Activated B cell treated with CpG ODN at 0.5 μM for 24 hours (primary cell): ENCODE data around the gene MOB3A. TPM values are rescaled to one million over a fixed set of nuclear protein-coding genes. Genes with fewer than 3 reads are reported as not detected.

ENCODE experiments used
- ATAC-seq: fragments of 200-7000 bp; cut with Tn5 transposase; one replicate; pipeline ENCODE4 v1.10.0; 2021; ENCODE audit warnings: low read depth, mild to moderate bottlenecking, moderate library complexity
- CTCF ChIA-PET: fragments of 350-600 bp; sonication (Branson Sonifier 250); formaldehyde crosslinking; loops from one replicate; lab custom pipeline; 2021; ENCODE audit warnings: antibody characterized with exemption; lab: Charles Lee
- POLR2A ChIA-PET: fragments of 350-600 bp; sonication (Branson Sonifier 250); formaldehyde crosslinking; loops from one replicate; lab custom pipeline; 2021; ENCODE audit warnings: antibody characterized with exemption; lab: Charles Lee
- DNase-seq: peaks from one replicate; pipeline ENCODE4 v3.0.0; 2022
- H3K27ac Mint-ChIP-seq: one replicate; pipeline ENCODE4 v1.8.0; 2020; ENCODE audit warnings: mixed read lengths
- H3K27me3 Mint-ChIP-seq: one replicate; pipeline ENCODE4 v1.8.0; 2021; ENCODE audit warnings: mixed read lengths
- H3K36me3 Mint-ChIP-seq: one replicate; pipeline ENCODE4 v1.8.0; 2021; ENCODE audit warnings: low read depth, mixed read lengths
- H3K4me1 Mint-ChIP-seq: one replicate; pipeline ENCODE4 v1.8.0; 2021; ENCODE audit warnings: mixed read lengths
- H3K4me3 Mint-ChIP-seq: one replicate; pipeline ENCODE4 v1.8.0; 2020; ENCODE audit warnings: mild to moderate bottlenecking, mixed read lengths
- H3K9me3 Mint-ChIP-seq: one replicate; pipeline ENCODE4 v1.8.0; 2020; ENCODE audit warnings: mixed read lengths
- CTCF ChIP-seq: fragments of 200-600 bp; IDR thresholded peaks from one replicate; pipeline ENCODE4 v1.8.0; 2022; ENCODE audit warnings: antibody characterized with exemption, mild to moderate bottlenecking
- intact Hi-C: fragments of 100-400 bp; cut with micrococcal nuclease; formaldehyde crosslinking; loops from one replicate; pipeline ENCODE4 v1.15.1; 2024
- total RNA-seq: library from RNA; stranded (reverse); gene quantifications from 2 replicates; pipeline ENCODE4 v1.2.3, GENCODE V29; 2022

Gene MOB3A
- total RNA-seq, 1 donor from 2014 or later = 189 TPM

- Mint-ChIP-seq H3K27ac (no peak overlapping the region), H3K9me3 (no peaks in the 10 kb centered on the region), H3K4me1 (peaks cover 57% of the 10 kb centered on the region), H3K27me3 (no peaks in the 10 kb centered on the region), H3K4me3 (no peak overlapping the region), H3K36me3 (peaks cover 39% of the 10 kb centered on the region)
- intact Hi-C loops = no loop called here
- DNase-seq (no peak), ATAC-seq (no peak)
- ChIA-PET POLR2A (interaction anchor here (0.7 to 59.1 kb wide), 5 partner anchors 12 to 170 kb away, joined by 4 to 2723 read pairs (median 9); partner anchors contain the start of genes IZUMO4, MKNK2 and MOB3A), CTCF (interaction anchor here (0.6 to 2.4 kb wide), 8 partner anchors 8 to 142 kb away, joined by 3 to 14 read pairs (median 4); no protein-coding TSS in a partner anchor)
- no peak for TF ChIP-seq CTCF
These were observed 25.7 kb downstream of the MOB3A start for GRCh38 chr19:2070436-2070827.

GRCh38 chr19:2064788-2065524, 31.2 kb downstream of the MOB3A start:
- DNase-seq = no peak
- H3K27me3 Mint-ChIP-seq = no peaks in the 10 kb centered on the region
- TF ChIP-seq CTCF = no peak
- intact Hi-C loops = no loop called here
- no peak overlapping the region for H3K4me3 Mint-ChIP-seq
- POLR2A ChIA-PET = interaction anchor here (36.0 to 59.1 kb wide), 2 partner anchors 6 to 17 kb away, joined by 2723 read pairs; partner anchors contain the start of genes IZUMO4, MKNK2 and MOB3A
- CTCF ChIA-PET = interaction anchor here (2.3 kb wide), 1 partner anchor 13 kb away, joined by 6 read pairs; no protein-coding TSS in a partner anchor
- no peaks in the 10 kb centered on the region for H3K9me3 Mint-ChIP-seq
- no peak overlapping the region for H3K27ac Mint-ChIP-seq
- H3K4me1 Mint-ChIP-seq = peaks cover 54% of the 10 kb centered on the region
- no peak for ATAC-seq
- H3K36me3 Mint-ChIP-seq = peaks cover 4% of the 10 kb centered on the region

- intact Hi-C loops = no loop called here
- CTCF ChIA-PET = interaction anchor here (2.3 kb wide), 1 partner anchor 12 kb away, joined by 6 read pairs; no protein-coding TSS in a partner anchor
- ATAC-seq (no peak), DNase-seq (no peak)
- Mint-ChIP-seq H3K27ac (no peak overlapping the region), H3K27me3 (no peaks in the 10 kb centered on the region), H3K36me3 (no peaks in the 10 kb centered on the region), H3K9me3 (no peaks in the 10 kb centered on the region), H3K4me1 (peaks cover 51% of the 10 kb centered on the region), H3K4me3 (no peak overlapping the region)
- TF ChIP-seq CTCF = no peak
- POLR2A ChIA-PET = interaction anchor here (21.6 to 59.1 kb wide), 3 partner anchors 6 to 27 kb away, joined by 490 to 2723 read pairs (median 2723); partner anchors contain the start of genes IZUMO4, MKNK2 and MOB3A
These were observed 31.7 kb downstream of the MOB3A start for GRCh38 chr19:2064395-2064787.

GRCh38 chr19:2063824-2064223, 32.3 kb downstream of the MOB3A start:
- Mint-ChIP-seq H3K27ac (no peak overlapping the region), H3K4me1 (peaks cover 47% of the 10 kb centered on the region), H3K36me3 (no peaks in the 10 kb centered on the region), H3K4me3 (peak overlapping the region; percentile 32), H3K27me3 (no peaks in the 10 kb centered on the region), H3K9me3 (no peaks in the 10 kb centered on the region)
- ChIA-PET POLR2A (interaction anchor here (0.6 to 59.1 kb wide), 5 partner anchors 9 to 566 kb away, joined by 3 to 2723 read pairs (median 130); partner anchors contain the start of genes IZUMO4, MKNK2 and MOB3A), CTCF (no interaction called here)
- ATAC-seq (no peak), DNase-seq (no peak)
- no peak for TF ChIP-seq CTCF
- intact Hi-C loops = no loop called here

GRCh38 chr19:2062770-2063169, 33.4 kb downstream of the MOB3A start:
- Mint-ChIP-seq H3K4me1 (peaks cover 44% of the 10 kb centered on the region), H3K27ac (no peak overlapping the region), H3K9me3 (no peaks in the 10 kb centered on the region), H3K4me3 (peak overlapping the region; percentile 87), H3K36me3 (no peaks in the 10 kb centered on the region), H3K27me3 (no peaks in the 10 kb centered on the region)
- no peak for DNase-seq
- CTCF ChIA-PET = no interaction called here
- POLR2A ChIA-PET = interaction anchor here (3.4 to 59.1 kb wide), 4 partner anchors 11 to 25 kb away, joined by 38 to 2723 read pairs (median 310); partner anchors contain the start of genes IZUMO4, MKNK2 and MOB3A
- ATAC-seq = no peak
- intact Hi-C loops = no loop called here
- no peak for TF ChIP-seq CTCF
